HCT116 (cell line): ENCODE results near the gene MAPK8IP3. TPM values are rescaled to one million over a fixed set of nuclear protein-coding genes. Genes with fewer than 3 reads are reported as not detected.
A peak's percentile ranks its signal among the peaks of the same experiment; 100 is the strongest.

Experiments
- ATAC-seq: fragments of 200-7000 bp; cut with Tn5 transposase; 2 replicates; pipeline ENCODE4 v1.9.1; 2020; ENCODE audit warnings: mild to moderate bottlenecking, moderate library complexity
- BruUV-seq: library from RNA; stranded (reverse); fragments of 400-500 nt; replicated peaks from 2 replicates; lab custom pipeline; 2021; lab: Mats Ljungman, UMichigan
- CTCF ChIA-PET: fragments of 300-600 bp; sonication (Branson Sonifier 250); formaldehyde crosslinking; loops from one replicate; lab custom pipeline; 2021; ENCODE audit warnings: antibody characterized with exemption; lab: Charles Lee
- POLR2A ChIA-PET: fragments of 300-600, 350-600 bp; sonication (Branson Sonifier 250); formaldehyde crosslinking; loops from one replicate; lab custom pipeline; 2021; ENCODE audit warnings: antibody characterized with exemption; lab: Charles Lee
- RAD21 ChIA-PET, 2 experiments: fragments of 300-600 bp; sonication (Branson Sonifier 250); formaldehyde crosslinking; loops; one replicate each; lab custom pipeline; 2023; ENCODE audit warnings: low total read pairs in 2 of 2; ENCODE audit not compliant: uncharacterized antibody in 2 of 2, unreplicated experiment in 2 of 2, low non-redundant PET in 1 of 2; lab: Charles Lee
- DNase-seq: peaks from one replicate; pipeline ENCODE4 v3.0.0-alpha.2; 2010; ENCODE audit warnings: low read depth, low spot score
- H2AFZ ChIP-seq: fragments of 200-600 bp; shearing (Covaris generic), sonication (generic); 2 replicates; pipeline ENCODE4 v1.6.1; 2017; ENCODE audit warnings: low read depth, mixed run types, mixed read lengths, antibody characterized with exemption, low read length; ENCODE audit not compliant: poor library complexity, severe bottlenecking
- H3K27ac ChIP-seq: 2 replicates; pipeline ENCODE4 v1.5.1; 2012; ENCODE audit warnings: low read depth, low read length
- H3K27me3 ChIP-seq: fragments of 200-600 bp; sonication (generic); 2 replicates; pipeline ENCODE4 v1.6.1; 2016; ENCODE audit warnings: mixed run types, low read length, mixed read lengths; ENCODE audit not compliant: insufficient read depth
- H3K36me3 ChIP-seq, 2 experiments: fragments of 200-500 bp in 1 of 2; fragments of 200-600 bp in 1 of 2; sonication (Bioruptor generic) in 1 of 2; sonication (generic) in 1 of 2; 2 replicates each; pipeline versions ENCODE4 v1.5.1 to v1.6.1; 2014 to 2016; ENCODE audit warnings: low read length in 2 of 2, inconsistent platforms in 1 of 2, mixed read lengths in 1 of 2, mixed run types in 1 of 2; ENCODE audit not compliant: insufficient read depth in 2 of 2, control insufficient read depth in 1 of 2
- H3K4me1 ChIP-seq, 2 experiments: fragments of 200-600 bp in 1 of 2; sonication (generic) in 1 of 2; 2 replicates each; pipeline versions ENCODE4 v1.5.1 to v1.6.1; 2012 to 2017; ENCODE audit warnings: low read length in 2 of 2, inconsistent platforms in 1 of 2, mild to moderate bottlenecking in 1 of 2, mixed read lengths in 1 of 2, mixed run types in 1 of 2, moderate library complexity in 1 of 2; ENCODE audit not compliant: insufficient read depth in 2 of 2, control insufficient read depth in 1 of 2
- H3K4me2 ChIP-seq: fragments of 200-600 bp; sonication (generic); 2 replicates; pipeline ENCODE4 v1.6.1; 2017; ENCODE audit warnings: mixed run types, low read length, mixed read lengths
- H3K4me3 ChIP-seq, 2 experiments: fragments of 200-600 bp in 1 of 2; sonication (generic) in 1 of 2; replicated peaks in 1 of 2; 2 replicates each; pipeline ENCODE4 v1.5.1; 2011 to 2016; ENCODE audit warnings: low read length in 2 of 2, control low read depth in 1 of 2, low read depth in 1 of 2, mild to moderate bottlenecking in 1 of 2, mixed read lengths in 1 of 2, mixed run types in 1 of 2
- H3K79me2 ChIP-seq: fragments of 200-600 bp; sonication (generic); 2 replicates; pipeline ENCODE4 v1.6.1; 2017; ENCODE audit warnings: mild to moderate bottlenecking, mixed run types, low read length, moderate library complexity, mixed read lengths; ENCODE audit not compliant: insufficient read depth
- H3K9ac ChIP-seq: fragments of 200-600 bp; sonication (generic); 2 replicates; pipeline ENCODE4 v1.6.1; 2016; ENCODE audit warnings: low read length, mixed read lengths
- H3K9me2 ChIP-seq: fragments of 200-600 bp; sonication (generic), shearing (Covaris generic); 2 replicates; pipeline ENCODE4 v1.6.1; 2017; ENCODE audit warnings: mixed run types, mild to moderate bottlenecking, moderate library complexity; ENCODE audit not compliant: insufficient read depth
- H3K9me3 ChIP-seq, 2 experiments: fragments of 200-500 bp in 1 of 2; fragments of 200-600 bp in 1 of 2; sonication (Bioruptor generic) in 1 of 2; sonication (generic) in 1 of 2; 2 replicates each; pipeline ENCODE4 v1.6.1; 2014 to 2017; ENCODE audit warnings: low read length in 2 of 2, mixed read lengths in 2 of 2, inconsistent platforms in 1 of 2, low read depth in 1 of 2, mild to moderate bottlenecking in 1 of 2, mixed run types in 1 of 2, moderate library complexity in 1 of 2; ENCODE audit not compliant: control insufficient read depth in 1 of 2, insufficient read depth in 1 of 2
- H4K20me1 ChIP-seq: fragments of 200-600 bp; sonication (generic), shearing (Covaris generic); 2 replicates; pipeline ENCODE4 v1.6.1; 2017; ENCODE audit warnings: mixed run types, mild to moderate bottlenecking, moderate library complexity; ENCODE audit not compliant: insufficient read depth
- CEBPB ChIP-seq: IDR thresholded peaks from 2 replicates; pipeline ENCODE4 v1.6.1; 2012; ENCODE audit warnings: low read depth
- ELF1 ChIP-seq: IDR thresholded peaks from 2 replicates; pipeline ENCODE4 v1.6.1; 2012; ENCODE audit warnings: low read depth, borderline replicate concordance
- EZH2 ChIP-seq: fragments of 200-600 bp; sonication (generic); IDR thresholded peaks from 2 replicates; pipeline ENCODE4 v1.6.1; 2017; ENCODE audit warnings: antibody characterized with exemption, mixed run types
- EZH2phosphoT487 ChIP-seq: fragments of 200-600 bp; IDR thresholded peaks from 2 replicates; pipeline ENCODE4 v1.6.1; 2018; ENCODE audit warnings: antibody characterized with exemption, borderline replicate concordance
- POLR2AphosphoS5 ChIP-seq: IDR thresholded peaks from 2 replicates; pipeline ENCODE4 v1.6.1; 2011; ENCODE audit warnings: mild to moderate bottlenecking, low read depth, low read length, moderate library complexity
- RAD21 ChIP-seq: IDR thresholded peaks from 2 replicates; pipeline ENCODE4 v1.6.1; 2012; ENCODE audit warnings: low read depth, mild to moderate bottlenecking
- SIN3A ChIP-seq: IDR thresholded peaks from 2 replicates; pipeline ENCODE4 v1.6.1; 2012; ENCODE audit warnings: low read depth
- SP1 ChIP-seq: IDR thresholded peaks from 2 replicates; pipeline ENCODE4 v1.6.1; 2012; ENCODE audit warnings: low read depth
- TCF7L2 ChIP-seq: IDR thresholded peaks from 2 replicates; pipeline ENCODE4 v1.7.0; 2011; ENCODE audit warnings: borderline replicate concordance, inconsistent platforms; ENCODE audit not compliant: insufficient read depth, insufficient read length; ENCODE audit errors: extremely low read depth
- ZFX ChIP-seq: fragments of 450-650 bp; IDR thresholded peaks from 2 replicates; pipeline ENCODE4 v1.6.1; 2017
- ZNF274 ChIP-seq: fragments of 200-500 bp; sonication (Bioruptor generic); IDR thresholded peaks from 2 replicates; pipeline ENCODE4 v1.6.1; 2014; ENCODE audit warnings: mild to moderate bottlenecking, low read depth, low read length, inconsistent platforms
- intact Hi-C: fragments of 100-400 bp; cut with micrococcal nuclease; formaldehyde crosslinking; loops from 2 replicates; pipeline ENCODE4 v1.10.0; 2022
- total RNA-seq: library from RNA; stranded (reverse); gene quantifications from one replicate; pipeline ENCODE4 v1.2.1, GENCODE V29; 2021; ENCODE audit not compliant: unreplicated experiment
- TF ChIP-seq, protein P1 (sequence below): IDR thresholded peaks from 2 replicates; pipeline ENCODE4 v1.6.1; 2012; ENCODE audit warnings: low read depth
- TF ChIP-seq, protein P2 (sequence below): IDR thresholded peaks from 2 replicates; pipeline ENCODE4 v1.6.1; 2011; ENCODE audit warnings: mild to moderate bottlenecking, low read length, moderate library complexity; ENCODE audit not compliant: insufficient replicate concordance; ENCODE audit errors: extremely low read depth
- TF ChIP-seq, protein P3 (sequence below): IDR thresholded peaks from 2 replicates; pipeline ENCODE4 v1.6.1; 2012
- TF ChIP-seq, protein P4 (sequence below), 3 experiments: fragments of 200-600 bp in 1 of 3; sonication (generic) in 1 of 3; IDR thresholded peaks in 2 of 3; conservative IDR thresholded peaks in 1 of 3; 2 replicates each; pipeline ENCODE4 v1.5.1; 2012 to 2017; ENCODE audit warnings: low read depth in 2 of 3, low read length in 2 of 3, antibody characterized with exemption in 1 of 3, borderline replicate concordance in 1 of 3, control low read depth in 1 of 3, mild to moderate bottlenecking in 1 of 3, mixed read lengths in 1 of 3, mixed run types in 1 of 3, moderate library complexity in 1 of 3; ENCODE audit not compliant: insufficient read depth in 1 of 3
- TF ChIP-seq, protein P5 (sequence below): IDR thresholded peaks from 2 replicates; pipeline ENCODE4 v1.6.1; 2012

The MAPK8IP3 gene
- total RNA-seq, 1 experiment from 2014 or later, result 75.3 TPM

DNA sequence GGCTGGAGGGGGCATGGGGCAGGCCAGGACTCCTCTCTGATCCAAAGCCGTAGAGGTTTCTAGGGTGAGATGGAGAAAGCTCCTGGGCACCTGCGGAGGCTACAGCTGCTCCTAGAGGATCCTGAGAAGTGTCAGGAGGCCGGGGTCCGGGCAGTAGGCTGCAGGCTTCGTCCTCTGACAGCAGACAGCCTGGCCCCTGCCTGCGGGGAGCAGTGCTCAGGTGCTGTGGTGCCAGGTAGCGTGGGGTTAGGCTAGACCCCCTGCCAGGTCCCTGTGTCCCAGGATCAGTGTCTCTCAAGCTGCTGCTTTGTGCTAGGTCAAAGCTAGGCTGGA lies 68.4 kb downstream of the MAPK8IP3 start:
- Histone ChIP-seq H3K9me3 (no peaks in the 10 kb centered on the region), H3K36me3 (peaks cover 0 to 8% of the 10 kb centered on the region in 2 experiments; a peak in 3 of 4 replicates), H3K9ac (peak overlapping the region; percentile 93), H3K79me2 (peaks cover 52% of the 10 kb centered on the region), H3K27ac (peak overlapping the region; percentile 95), H3K9me2 (no peaks in the 10 kb centered on the region), H4K20me1 (peaks cover 5% of the 10 kb centered on the region; the same call in 1 of the 2 replicates), H3K27me3 (no peaks in the 10 kb centered on the region), H2AFZ (no peak overlapping the region), H3K4me3 (peak overlapping the region; percentile 88 to 97), H3K4me2 (peak overlapping the region; percentile 100), H3K4me1 (peaks cover 13 to 25% of the 10 kb centered on the region in 2 experiments)
- intact Hi-C loops, result no loop called here
- ATAC-seq, result no peak
- CTCF ChIA-PET, result interaction anchor here (1.3 to 1.7 kb wide), 2 partner anchors 8 to 68 kb away, joined by 3 to 9 read pairs; partner anchors contain the start of genes MAPK8IP3, NUBP2 and SPSB3
- POLR2A ChIA-PET, result no interaction called here
- BruUV-seq, result no TSS peak
- no peak for DNase-seq
- RAD21 ChIA-PET, result no interaction called here
- no peak for TF ChIP-seq SP1
- no peak for TF ChIP-seq EZH2
- TF ChIP-seq, protein P1, sequence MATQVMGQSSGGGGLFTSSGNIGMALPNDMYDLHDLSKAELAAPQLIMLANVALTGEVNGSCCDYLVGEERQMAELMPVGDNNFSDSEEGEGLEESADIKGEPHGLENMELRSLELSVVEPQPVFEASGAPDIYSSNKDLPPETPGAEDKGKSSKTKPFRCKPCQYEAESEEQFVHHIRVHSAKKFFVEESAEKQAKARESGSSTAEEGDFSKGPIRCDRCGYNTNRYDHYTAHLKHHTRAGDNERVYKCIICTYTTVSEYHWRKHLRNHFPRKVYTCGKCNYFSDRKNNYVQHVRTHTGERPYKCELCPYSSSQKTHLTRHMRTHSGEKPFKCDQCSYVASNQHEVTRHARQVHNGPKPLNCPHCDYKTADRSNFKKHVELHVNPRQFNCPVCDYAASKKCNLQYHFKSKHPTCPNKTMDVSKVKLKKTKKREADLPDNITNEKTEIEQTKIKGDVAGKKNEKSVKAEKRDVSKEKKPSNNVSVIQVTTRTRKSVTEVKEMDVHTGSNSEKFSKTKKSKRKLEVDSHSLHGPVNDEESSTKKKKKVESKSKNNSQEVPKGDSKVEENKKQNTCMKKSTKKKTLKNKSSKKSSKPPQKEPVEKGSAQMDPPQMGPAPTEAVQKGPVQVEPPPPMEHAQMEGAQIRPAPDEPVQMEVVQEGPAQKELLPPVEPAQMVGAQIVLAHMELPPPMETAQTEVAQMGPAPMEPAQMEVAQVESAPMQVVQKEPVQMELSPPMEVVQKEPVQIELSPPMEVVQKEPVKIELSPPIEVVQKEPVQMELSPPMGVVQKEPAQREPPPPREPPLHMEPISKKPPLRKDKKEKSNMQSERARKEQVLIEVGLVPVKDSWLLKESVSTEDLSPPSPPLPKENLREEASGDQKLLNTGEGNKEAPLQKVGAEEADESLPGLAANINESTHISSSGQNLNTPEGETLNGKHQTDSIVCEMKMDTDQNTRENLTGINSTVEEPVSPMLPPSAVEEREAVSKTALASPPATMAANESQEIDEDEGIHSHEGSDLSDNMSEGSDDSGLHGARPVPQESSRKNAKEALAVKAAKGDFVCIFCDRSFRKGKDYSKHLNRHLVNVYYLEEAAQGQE, result no peak
- TF ChIP-seq EZH2phosphoT487, result no peak
- TF ChIP-seq, protein P2, sequence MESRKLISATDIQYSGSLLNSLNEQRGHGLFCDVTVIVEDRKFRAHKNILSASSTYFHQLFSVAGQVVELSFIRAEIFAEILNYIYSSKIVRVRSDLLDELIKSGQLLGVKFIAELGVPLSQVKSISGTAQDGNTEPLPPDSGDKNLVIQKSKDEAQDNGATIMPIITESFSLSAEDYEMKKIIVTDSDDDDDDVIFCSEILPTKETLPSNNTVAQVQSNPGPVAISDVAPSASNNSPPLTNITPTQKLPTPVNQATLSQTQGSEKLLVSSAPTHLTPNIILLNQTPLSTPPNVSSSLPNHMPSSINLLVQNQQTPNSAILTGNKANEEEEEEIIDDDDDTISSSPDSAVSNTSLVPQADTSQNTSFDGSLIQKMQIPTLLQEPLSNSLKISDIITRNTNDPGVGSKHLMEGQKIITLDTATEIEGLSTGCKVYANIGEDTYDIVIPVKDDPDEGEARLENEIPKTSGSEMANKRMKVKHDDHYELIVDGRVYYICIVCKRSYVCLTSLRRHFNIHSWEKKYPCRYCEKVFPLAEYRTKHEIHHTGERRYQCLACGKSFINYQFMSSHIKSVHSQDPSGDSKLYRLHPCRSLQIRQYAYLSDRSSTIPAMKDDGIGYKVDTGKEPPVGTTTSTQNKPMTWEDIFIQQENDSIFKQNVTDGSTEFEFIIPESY, result no peak
- TF ChIP-seq RAD21, result no peak
- no peak for TF ChIP-seq ELF1
- TF ChIP-seq, protein P3, sequence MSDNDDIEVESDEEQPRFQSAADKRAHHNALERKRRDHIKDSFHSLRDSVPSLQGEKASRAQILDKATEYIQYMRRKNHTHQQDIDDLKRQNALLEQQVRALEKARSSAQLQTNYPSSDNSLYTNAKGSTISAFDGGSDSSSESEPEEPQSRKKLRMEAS, result no peak
- TF ChIP-seq, protein P4, sequence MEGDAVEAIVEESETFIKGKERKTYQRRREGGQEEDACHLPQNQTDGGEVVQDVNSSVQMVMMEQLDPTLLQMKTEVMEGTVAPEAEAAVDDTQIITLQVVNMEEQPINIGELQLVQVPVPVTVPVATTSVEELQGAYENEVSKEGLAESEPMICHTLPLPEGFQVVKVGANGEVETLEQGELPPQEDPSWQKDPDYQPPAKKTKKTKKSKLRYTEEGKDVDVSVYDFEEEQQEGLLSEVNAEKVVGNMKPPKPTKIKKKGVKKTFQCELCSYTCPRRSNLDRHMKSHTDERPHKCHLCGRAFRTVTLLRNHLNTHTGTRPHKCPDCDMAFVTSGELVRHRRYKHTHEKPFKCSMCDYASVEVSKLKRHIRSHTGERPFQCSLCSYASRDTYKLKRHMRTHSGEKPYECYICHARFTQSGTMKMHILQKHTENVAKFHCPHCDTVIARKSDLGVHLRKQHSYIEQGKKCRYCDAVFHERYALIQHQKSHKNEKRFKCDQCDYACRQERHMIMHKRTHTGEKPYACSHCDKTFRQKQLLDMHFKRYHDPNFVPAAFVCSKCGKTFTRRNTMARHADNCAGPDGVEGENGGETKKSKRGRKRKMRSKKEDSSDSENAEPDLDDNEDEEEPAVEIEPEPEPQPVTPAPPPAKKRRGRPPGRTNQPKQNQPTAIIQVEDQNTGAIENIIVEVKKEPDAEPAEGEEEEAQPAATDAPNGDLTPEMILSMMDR (IDR thresholded peaks at IDR 0.05 in 2 of 3, conservative IDR thresholded peaks at IDR 0.05 in 1 of 3; ENCODE audit: borderline replicate concordance in 1 of 3, insufficient read depth in 1 of 3, low read depth in 2 of 3, low read length in 2 of 3), result no peak
- TF ChIP-seq ZNF274, result no peak
- no peak for TF ChIP-seq SIN3A
- no peak for TF ChIP-seq TCF7L2
- no peak for TF ChIP-seq ZFX
- no peak for TF ChIP-seq POLR2AphosphoS5
- TF ChIP-seq, protein P5, sequence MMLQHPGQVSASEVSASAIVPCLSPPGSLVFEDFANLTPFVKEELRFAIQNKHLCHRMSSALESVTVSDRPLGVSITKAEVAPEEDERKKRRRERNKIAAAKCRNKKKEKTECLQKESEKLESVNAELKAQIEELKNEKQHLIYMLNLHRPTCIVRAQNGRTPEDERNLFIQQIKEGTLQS, result no peak
- no peak for TF ChIP-seq CEBPB
